ENCODE measurements around the gene NTSR1. TPM values are rescaled to one million over a fixed set of nuclear protein-coding genes. Genes with fewer than 3 reads are reported as not detected.

Gene NTSR1
- total RNA-seq, 1 experiment from 2014 or later, result 7.8 TPM

DNA sequence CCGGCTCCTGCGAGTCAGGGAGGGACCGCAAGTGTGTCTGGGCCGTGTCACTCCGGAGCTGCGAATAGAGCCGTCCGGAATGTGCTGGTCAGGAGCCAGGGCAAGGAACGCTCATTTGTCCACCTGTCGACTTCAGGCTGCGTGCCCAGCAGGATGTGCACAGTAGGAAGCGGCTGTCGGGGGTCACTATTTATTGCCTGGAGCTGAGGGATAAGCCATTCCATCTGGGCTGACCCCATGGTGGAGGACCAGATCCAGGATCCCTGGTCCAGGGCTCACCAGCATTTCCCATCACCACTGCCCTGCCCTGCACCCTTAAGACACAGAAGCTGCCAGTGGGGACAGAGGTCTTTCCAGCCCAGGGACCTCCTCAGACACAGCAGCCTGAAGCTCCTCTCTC lies 14.7 kb downstream of the NTSR1 start:
- Histone ChIP-seq H3K9me2 (replicated peaks; ENCODE audit: low read length) (no peaks in the 10 kb centered on the region), H3K79me2 (ENCODE audit: low read length) (no peaks in the 10 kb centered on the region), H3K4me1 (ENCODE audit: insufficient read depth, low read length) (no peaks in the 10 kb centered on the region), H3K36me3 (ENCODE audit: low read depth, low read length) (no peaks in the 10 kb centered on the region), H2AFZ (ENCODE audit: low read length) (no peak overlapping the region), H3K9ac (ENCODE audit: low read length) (no peak overlapping the region), H3K9me3 (ENCODE audit: low read length) (no peaks in the 10 kb centered on the region), H4K20me1 (ENCODE audit: low read length) (no peaks in the 10 kb centered on the region), H3K4me3 (ENCODE audit: low read length) (no peak overlapping the region), H3F3A (ENCODE audit: low read length, unreplicated experiment) (no peaks in the 10 kb centered on the region), H3K27ac (ENCODE audit: low read length) (no peak overlapping the region), H3K27me3 (ENCODE audit: low read length) (no peaks in the 10 kb centered on the region), H3K4me2 (ENCODE audit: low read length) (no peak overlapping the region)
- no TSS peak for BruUV-seq (replicated peaks)
- ChIA-PET CTCF (no interaction called here), POLR2A (ENCODE audit: unreplicated experiment) (no interaction called here)
- TF ChIP-seq EZH2 (IDR thresholded peaks at IDR 0.05; ENCODE audit: low read length, unreplicated experiment) (no peak), EZH2phosphoT487 (IDR thresholded peaks at IDR 0.05; ENCODE audit: borderline replicate concordance, low read length) (no peak), CTCF (conservative IDR thresholded peaks at IDR 0.05; ENCODE audit: low read depth, low read length) (no peak)
- peak; percentile 35 for DNase-seq
- peak; percentile 68 for ATAC-seq
- intact Hi-C loops (cut with micrococcal nuclease), result no loop called here

- H3K4me1 ChIP-seq (ENCODE audit: insufficient read depth, low read length), result no peaks in the 10 kb centered on the region
- ChIA-PET POLR2A (ENCODE audit: unreplicated experiment) (no interaction called here), CTCF (no interaction called here)
- H3F3A ChIP-seq (ENCODE audit: low read length, unreplicated experiment), result no peaks in the 10 kb centered on the region
- no peak overlapping the region for H2AFZ ChIP-seq (ENCODE audit: low read length)
- H3K9me3 ChIP-seq (ENCODE audit: low read length), result no peaks in the 10 kb centered on the region
- no peaks in the 10 kb centered on the region for H3K36me3 ChIP-seq (ENCODE audit: low read depth, low read length)
- no peaks in the 10 kb centered on the region for H4K20me1 ChIP-seq (ENCODE audit: low read length)
- H3K9me2 ChIP-seq (replicated peaks; ENCODE audit: low read length), result no peaks in the 10 kb centered on the region
- intact Hi-C loops (cut with micrococcal nuclease), result no loop called here
- H3K4me3 ChIP-seq (ENCODE audit: low read length), result no peak overlapping the region
- DNase-seq (no peak), ATAC-seq (no peak)
- H3K4me2 ChIP-seq (ENCODE audit: low read length), result no peak overlapping the region
- no peaks in the 10 kb centered on the region for H3K79me2 ChIP-seq (ENCODE audit: low read length)
- H3K27me3 ChIP-seq (ENCODE audit: low read length), result no peaks in the 10 kb centered on the region
- BruUV-seq (replicated peaks), result no TSS peak
- H3K9ac ChIP-seq (ENCODE audit: low read length), result no peak overlapping the region
- no peak for TF ChIP-seq CTCF (conservative IDR thresholded peaks at IDR 0.05; ENCODE audit: low read depth, low read length)
- no peak for TF ChIP-seq EZH2phosphoT487 (IDR thresholded peaks at IDR 0.05; ENCODE audit: borderline replicate concordance, low read length)
- TF ChIP-seq EZH2 (IDR thresholded peaks at IDR 0.05; ENCODE audit: low read length, unreplicated experiment), result no peak
- no peak overlapping the region for H3K27ac ChIP-seq (ENCODE audit: low read length)
Observed at GRCh38 chr20:62723768-62724450, 15.3 kb downstream of the NTSR1 start.
